ENCODE measurements around the gene ZNF367. TPM values are rescaled to one million over a fixed set of nuclear protein-coding genes. Genes with fewer than 3 reads are reported as not detected.

ZNF367 gene
- total RNA-seq (ENCODE audit: insufficient read depth, low replicate concordance): 7.0 TPM

GRCh38 chr9:96418083-96418919, at the start of gene ZNF367:
Gene ZNF367 (minus strand): TSS chr9:96418370. CDS start chr9:96418032, 338 bp downstream.
- DNase-seq (ENCODE audit: low spot score): peak; percentile 99

GRCh38 chr9:96467784-96468183, 49.6 kb upstream of the ZNF367 start:
- no peak for DNase-seq (ENCODE audit: low spot score)

- DNase-seq (ENCODE audit: low spot score): no peak
Measured at GRCh38 chr9:96464426-96464825, 46.3 kb upstream of the ZNF367 start.

- DNase-seq (ENCODE audit: low spot score): no peak
Measured at GRCh38 chr9:96462541-96462940, 44.4 kb upstream of the ZNF367 start.

GRCh38 chr9:96461336-96461735, 43.2 kb upstream of the ZNF367 start:
- peak; percentile 22 for DNase-seq (ENCODE audit: low spot score)

GRCh38 chr9:96460882-96461281, 42.7 kb upstream of the ZNF367 start:
- no peak for DNase-seq (ENCODE audit: low spot score)

GRCh38 chr9:96460470-96460869, 42.3 kb upstream of the ZNF367 start:
- DNase-seq (ENCODE audit: low spot score): no peak

- no peak for DNase-seq (ENCODE audit: low spot score)
Measured at GRCh38 chr9:96459268-96460007, 41.3 kb upstream of the ZNF367 start.

GRCh38 chr9:96458226-96458625, 40.1 kb upstream of the ZNF367 start:
- DNase-seq (ENCODE audit: low spot score): no peak

GRCh38 chr9:96457266-96457665, 39.1 kb upstream of the ZNF367 start:
- DNase-seq (ENCODE audit: low spot score): peak; percentile 19

GRCh38 chr9:96453625-96454024, 35.5 kb upstream of the ZNF367 start:
- peak; percentile 39 for DNase-seq (ENCODE audit: low spot score)

GRCh38 chr9:96450613-96451528, 32.7 kb upstream of the ZNF367 start:
- peak; percentile 26 for DNase-seq (ENCODE audit: low spot score)

GRCh38 chr9:96449845-96450612, 31.9 kb upstream of the ZNF367 start, which contains the start of gene HABP4:
Gene HABP4 (plus strand): TSS chr9:96450169. CDS start chr9:96450280, 111 bp downstream.
- peak; percentile 97 for DNase-seq (ENCODE audit: low spot score)

- DNase-seq (ENCODE audit: low spot score): no peak
Measured at GRCh38 chr9:96449523-96449844, 31.3 kb upstream of the ZNF367 start.

GRCh38 chr9:96448546-96449170, 30.5 kb upstream of the ZNF367 start:
- no peak for DNase-seq (ENCODE audit: low spot score)

- DNase-seq (ENCODE audit: low spot score): no peak
Measured at GRCh38 chr9:96447406-96447805, 29.2 kb upstream of the ZNF367 start.

GRCh38 chr9:96442491-96442890, 24.3 kb upstream of the ZNF367 start:
- DNase-seq (ENCODE audit: low spot score): no peak

- DNase-seq (ENCODE audit: low spot score): no peak
Measured at GRCh38 chr9:96441798-96442445, 23.8 kb upstream of the ZNF367 start.

GRCh38 chr9:96440671-96441199, 22.6 kb upstream of the ZNF367 start:
- no peak for DNase-seq (ENCODE audit: low spot score)

- DNase-seq (ENCODE audit: low spot score): no peak
Measured at GRCh38 chr9:96437454-96437853, 19.3 kb upstream of the ZNF367 start.

All from umbilical cord (tissue), 2 donors.